SU-DHL-6 (cell line): ENCODE results near the gene RFTN1.

Source experiments
- H2AFZ ChIP-seq: fragments of 200-600 bp; sonication (generic); 2 replicates; pipeline ENCODE4 v1.6.1; 2014; ENCODE audit warnings: low read depth, mild to moderate bottlenecking, moderate library complexity, mixed read lengths, antibody characterized with exemption, low read length; ENCODE audit not compliant: severe bottlenecking
- H3F3A ChIP-seq: fragments of 200-600 bp; shearing (Covaris generic); 2 replicates; pipeline ENCODE4 v1.6.0; 2016; ENCODE audit warnings: antibody characterized with exemption, mild to moderate bottlenecking; ENCODE audit not compliant: insufficient read depth
- H3K27ac ChIP-seq: fragments of 200-600 bp; sonication (generic); 2 replicates; pipeline ENCODE4 v1.5.1; 2016; ENCODE audit warnings: low read depth, mild to moderate bottlenecking, low read length, moderate library complexity, mixed read lengths
- H3K27me3 ChIP-seq: fragments of 200-600 bp; sonication (generic), shearing (Covaris generic); 2 replicates; pipeline ENCODE4 v1.6.0; 2014; ENCODE audit warnings: mild to moderate bottlenecking, low read length
- H3K36me3 ChIP-seq: fragments of 200-600 bp; sonication (generic); 2 replicates; pipeline ENCODE4 v1.6.1; 2014; ENCODE audit warnings: mild to moderate bottlenecking, low read length, mixed read lengths
- H3K4me2 ChIP-seq: fragments of 300-600, 200-600 bp; shearing (Covaris generic), sonication (generic); 2 replicates; pipeline ENCODE4 v1.6.0; 2014; ENCODE audit warnings: low read length, low read depth, mild to moderate bottlenecking; ENCODE audit not compliant: poor library complexity, severe bottlenecking
- H3K4me3 ChIP-seq: fragments of 200-600 bp; sonication (generic); 2 replicates; pipeline ENCODE4 v1.5.1; 2014; ENCODE audit warnings: antibody characterized with exemption, low read length, mild to moderate bottlenecking, mixed read lengths; ENCODE audit not compliant: insufficient read depth, poor library complexity, severe bottlenecking
- H3K79me2 ChIP-seq: fragments of 200-600 bp; sonication (generic); 2 replicates; pipeline ENCODE4 v1.6.1; 2014; ENCODE audit warnings: mild to moderate bottlenecking, low read length, moderate library complexity; ENCODE audit not compliant: insufficient read depth
- H3K9ac ChIP-seq: fragments of 200-600 bp; sonication (generic); 2 replicates; pipeline ENCODE4 v1.7.0; 2014; ENCODE audit warnings: mild to moderate bottlenecking, low read length
- H3K9me2 ChIP-seq: fragments of 200-600 bp; sonication (generic); replicated peaks from 2 replicates; pipeline ENCODE4 v1.6.1; 2014; ENCODE audit warnings: low read length; ENCODE audit not compliant: insufficient read depth
- H3K9me3 ChIP-seq: fragments of 200-600 bp; sonication (generic); 2 replicates; pipeline ENCODE4 v1.6.1; 2014; ENCODE audit warnings: low read length, mixed read lengths; ENCODE audit not compliant: insufficient read depth
- H4K20me1 ChIP-seq: fragments of 200-600 bp; sonication (generic); 2 replicates; pipeline ENCODE4 v1.6.1; 2014; ENCODE audit warnings: low read depth, mild to moderate bottlenecking, antibody characterized with exemption, low read length, moderate library complexity, mixed read lengths
- CTCF ChIP-seq: fragments of 200-600 bp; sonication (generic); IDR thresholded peaks from one replicate; pipeline ENCODE4 v1.5.1; 2017; ENCODE audit warnings: antibody characterized with exemption, mild to moderate bottlenecking, low read length, moderate library complexity; ENCODE audit not compliant: insufficient read depth, poor library complexity, severe bottlenecking
- EZH2phosphoT487 ChIP-seq: fragments of 200-600 bp; sonication (generic), shearing (Covaris generic); conservative IDR thresholded peaks from 2 replicates; pipeline ENCODE4 v1.6.1; 2018; ENCODE audit warnings: mild to moderate bottlenecking, antibody characterized with exemption, low read length, moderate library complexity, mixed read lengths

The RFTN1 gene

GRCh38 chr3:16500911-16501310, 12.6 kb downstream of the RFTN1 start:
- H3F3A ChIP-seq = peaks cover 37% of the 10 kb centered on the region
- no peak overlapping the region for H3K4me2 ChIP-seq
- H3K9me3 ChIP-seq = no peaks in the 10 kb centered on the region
- H3K4me3 ChIP-seq = no peak overlapping the region
- H3K9ac ChIP-seq = no peak overlapping the region
- no peak overlapping the region for H2AFZ ChIP-seq
- peaks cover 39% of the 10 kb centered on the region for H3K36me3 ChIP-seq
- H3K9me2 ChIP-seq = no peaks in the 10 kb centered on the region
- no peaks in the 10 kb centered on the region for H3K27me3 ChIP-seq
- H3K27ac ChIP-seq = no peak overlapping the region; the same call in 1 of the 2 replicates
- peaks cover 100% of the 10 kb centered on the region for H3K79me2 ChIP-seq
- TF ChIP-seq EZH2phosphoT487 (no peak), CTCF (no peak)
- H4K20me1 ChIP-seq = peaks cover 76% of the 10 kb centered on the region

- no peaks in the 10 kb centered on the region for H3K9me2 ChIP-seq
- no peak overlapping the region for H3K4me2 ChIP-seq
- H3K79me2 ChIP-seq = peaks cover 100% of the 10 kb centered on the region
- peaks cover 30% of the 10 kb centered on the region for H3K36me3 ChIP-seq
- TF ChIP-seq CTCF = no peak
- no peak for TF ChIP-seq EZH2phosphoT487
- peaks cover 37% of the 10 kb centered on the region for H3F3A ChIP-seq
- H3K27me3 ChIP-seq = no peaks in the 10 kb centered on the region
- H3K4me3 ChIP-seq = no peak overlapping the region
- peaks cover 75% of the 10 kb centered on the region for H4K20me1 ChIP-seq
- H3K27ac ChIP-seq = peak overlapping the region; percentile 38; the same call in 1 of the 2 replicates
- H3K9me3 ChIP-seq = no peaks in the 10 kb centered on the region
- no peak overlapping the region for H2AFZ ChIP-seq
- no peak overlapping the region for H3K9ac ChIP-seq
Measured at GRCh38 chr3:16500093-16500492, 13.4 kb downstream of the RFTN1 start.

- H3K4me3 ChIP-seq = no peak overlapping the region
- no peaks in the 10 kb centered on the region for H3K9me2 ChIP-seq
- H2AFZ ChIP-seq = no peak overlapping the region
- TF ChIP-seq EZH2phosphoT487 = no peak
- no peak for TF ChIP-seq CTCF
- no peak overlapping the region for H3K4me2 ChIP-seq
- peaks cover 80% of the 10 kb centered on the region for H4K20me1 ChIP-seq
- no peaks in the 10 kb centered on the region for H3K27me3 ChIP-seq
- H3K36me3 ChIP-seq = peaks cover 32% of the 10 kb centered on the region
- peak overlapping the region; percentile 38; the same call in 1 of the 2 replicates for H3K27ac ChIP-seq
- H3K9ac ChIP-seq = no peak overlapping the region
- peaks cover 41% of the 10 kb centered on the region for H3F3A ChIP-seq
- H3K79me2 ChIP-seq = peaks cover 100% of the 10 kb centered on the region
- no peaks in the 10 kb centered on the region for H3K9me3 ChIP-seq
Measured at GRCh38 chr3:16499351-16499750, 14.1 kb downstream of the RFTN1 start.
